Measurements from ENCODE around the gene CPNE7. TPM values are rescaled to one million over a fixed set of nuclear protein-coding genes. Genes with fewer than 3 reads are reported as not detected.

Gene CPNE7
- total and polyA plus RNA-seq, 2 of the 13 experiments (the other 11 are each of a cell fraction or from before 2014, with no cell fraction given) = 0.59 TPM; not detected in 1

DNA sequence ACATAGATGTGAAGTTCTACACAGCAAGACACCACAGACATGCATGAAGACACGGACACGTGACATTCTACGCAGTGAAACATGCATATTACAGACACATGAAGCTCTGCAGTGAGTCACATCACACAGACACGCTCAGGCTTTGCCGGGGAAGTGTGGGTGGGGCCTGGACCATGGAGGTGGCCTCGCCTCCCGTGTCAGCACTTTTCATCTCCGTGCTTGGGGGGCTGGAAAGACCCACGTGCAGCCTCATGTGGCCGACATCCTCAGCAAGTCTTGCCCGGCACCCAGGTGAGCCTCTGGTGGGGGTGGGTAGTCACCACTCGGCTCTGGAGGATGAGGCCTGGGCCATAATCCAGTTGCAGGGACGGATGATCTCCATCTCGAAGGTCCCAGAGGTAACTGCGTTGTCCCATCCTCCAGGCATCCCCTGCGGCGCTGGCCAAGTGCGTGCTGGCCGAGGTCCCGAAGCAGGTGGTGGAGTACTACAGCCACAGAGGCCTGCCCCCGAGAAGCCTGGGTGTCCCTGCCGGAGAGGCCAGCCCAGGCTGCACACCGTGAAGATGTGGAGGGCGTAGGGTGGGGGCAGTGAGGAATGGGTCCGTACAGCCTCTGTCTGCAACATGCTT is 20.6 kb downstream of the CPNE7 start:
- ATAC-seq = peak; percentile 8
- H3K9ac ChIP-seq (ENCODE audit: insufficient read depth, low read depth, low read length) = no peak overlapping the region
- no peaks in the 10 kb centered on the region for H3K79me2 ChIP-seq (ENCODE audit: insufficient read depth, low read length)
- DNase-seq (ENCODE audit: low spot score) = no peak
- peaks cover 12 to 30% of the 10 kb centered on the region in 2 experiments; a peak in 4 of 5 replicates for H3K27me3 ChIP-seq (ENCODE audit: control insufficient read depth in 1 of 2, insufficient read depth in 2 of 2, low read length in 2 of 2)
- in situ Hi-C loops (cut with HindIII; ENCODE audit: extremely low pct_ligation_motif_present, low pct_unique_long_range_greater_than_20kb) = no loop called here
- H2AFZ ChIP-seq (ENCODE audit: low read length) = no peak overlapping the region
- no peaks in the 10 kb centered on the region for H4K20me1 ChIP-seq (ENCODE audit: insufficient read depth, low read length)
- no peaks in the 10 kb centered on the region for H3K9me3 ChIP-seq (ENCODE audit: low read length)
- H3K4me2 ChIP-seq (ENCODE audit: low read depth, low read length) = no peak overlapping the region
- FAIRE-seq = no peak
- no peaks in the 10 kb centered on the region for H3K36me3 ChIP-seq (replicated peaks in 1 of 2; ENCODE audit: control insufficient read depth in 1 of 2, insufficient read depth in 2 of 2, low read length in 2 of 2)
- no TSS peak for BruUV-seq (replicated peaks)
- no peak overlapping the region for H3K27ac ChIP-seq (ENCODE audit: extremely low read length, insufficient read depth, low read length)
- peaks cover 16% of the 10 kb centered on the region for H3K4me1 ChIP-seq (ENCODE audit: insufficient read depth, low read length)
- H3K4me3 ChIP-seq (replicated peaks in 1 of 3; ENCODE audit: insufficient read depth in 1 of 3, low read depth in 2 of 3, low read length in 3 of 3) = no peak overlapping the region
- intact Hi-C loops (cut with micrococcal nuclease; ENCODE audit: unreplicated experiment) = no loop called here
- ChIA-PET CTCF (ENCODE audit: low intra/inter-chr PET ratio, low total read pairs) (no interaction called here), POLR2A (no interaction called here)
- 49% methylated on average over 10 of the region's 25 CpGs for WGBS (ENCODE audit: low lambda C conversion rate)
- TF ChIP-seq ZNF274 (CRISPR knock-in tag; IDR thresholded peaks at IDR 0.05) (no peak), ZBTB3 (CRISPR knock-in tag; IDR thresholded peaks at IDR 0.05; ENCODE audit: borderline replicate concordance, low read depth) (no peak), ZNF672 (CRISPR knock-in tag; IDR thresholded peaks at IDR 0.05) (no peak), NONO (IDR thresholded peaks at IDR 0.05) (no peak), NONO (CRISPR knock-in tag; conservative IDR thresholded peaks at IDR 0.05) (no peak), MAFF (IDR thresholded peaks at IDR 0.05; ENCODE audit: low read depth, low read length) (0 out of 2 replicates have a peak, but pooled peaks have one; percentile 3), ZNF549 (CRISPR knock-in tag; IDR thresholded peaks at IDR 0.05) (no peak), RAD51 (IDR thresholded peaks at IDR 0.05; ENCODE audit: borderline replicate concordance) (peak; percentile 42; the same call in 1 of the 2 replicates), RFX1 (IDR thresholded peaks at IDR 0.05) (no peak), FOXJ3 (CRISPR knock-in tag; IDR thresholded peaks at IDR 0.05; ENCODE audit: borderline replicate concordance) (no peak), ZNF513 (CRISPR knock-in tag; conservative IDR thresholded peaks at IDR 0.05) (no peak), MAFK (conservative IDR thresholded peaks at IDR 0.05 in 1 of 2, IDR thresholded peaks at IDR 0.05 in 1 of 2; ENCODE audit: low read length in 2 of 2) (peak; percentile 23 to 35; a peak in 3 of 4 replicates), PHB2 (IDR thresholded peaks at IDR 0.05; ENCODE audit: partially characterized antibody) (no peak), ZNF280B (CRISPR knock-in tag; IDR thresholded peaks at IDR 0.05; ENCODE audit: borderline replicate concordance) (0 out of 2 replicates have a peak, but pooled peaks have one; percentile 4), SIX4 (CRISPR knock-in tag; IDR thresholded peaks at IDR 0.05) (no peak)
- TF ChIP-seq, protein P1, sequence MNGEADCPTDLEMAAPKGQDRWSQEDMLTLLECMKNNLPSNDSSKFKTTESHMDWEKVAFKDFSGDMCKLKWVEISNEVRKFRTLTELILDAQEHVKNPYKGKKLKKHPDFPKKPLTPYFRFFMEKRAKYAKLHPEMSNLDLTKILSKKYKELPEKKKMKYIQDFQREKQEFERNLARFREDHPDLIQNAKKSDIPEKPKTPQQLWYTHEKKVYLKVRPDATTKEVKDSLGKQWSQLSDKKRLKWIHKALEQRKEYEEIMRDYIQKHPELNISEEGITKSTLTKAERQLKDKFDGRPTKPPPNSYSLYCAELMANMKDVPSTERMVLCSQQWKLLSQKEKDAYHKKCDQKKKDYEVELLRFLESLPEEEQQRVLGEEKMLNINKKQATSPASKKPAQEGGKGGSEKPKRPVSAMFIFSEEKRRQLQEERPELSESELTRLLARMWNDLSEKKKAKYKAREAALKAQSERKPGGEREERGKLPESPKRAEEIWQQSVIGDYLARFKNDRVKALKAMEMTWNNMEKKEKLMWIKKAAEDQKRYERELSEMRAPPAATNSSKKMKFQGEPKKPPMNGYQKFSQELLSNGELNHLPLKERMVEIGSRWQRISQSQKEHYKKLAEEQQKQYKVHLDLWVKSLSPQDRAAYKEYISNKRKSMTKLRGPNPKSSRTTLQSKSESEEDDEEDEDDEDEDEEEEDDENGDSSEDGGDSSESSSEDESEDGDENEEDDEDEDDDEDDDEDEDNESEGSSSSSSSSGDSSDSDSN (CRISPR knock-in tag; IDR thresholded peaks at IDR 0.05) = 0 out of 2 replicates have a peak, but pooled peaks have one; percentile 6
- TF ChIP-seq, protein P2, sequence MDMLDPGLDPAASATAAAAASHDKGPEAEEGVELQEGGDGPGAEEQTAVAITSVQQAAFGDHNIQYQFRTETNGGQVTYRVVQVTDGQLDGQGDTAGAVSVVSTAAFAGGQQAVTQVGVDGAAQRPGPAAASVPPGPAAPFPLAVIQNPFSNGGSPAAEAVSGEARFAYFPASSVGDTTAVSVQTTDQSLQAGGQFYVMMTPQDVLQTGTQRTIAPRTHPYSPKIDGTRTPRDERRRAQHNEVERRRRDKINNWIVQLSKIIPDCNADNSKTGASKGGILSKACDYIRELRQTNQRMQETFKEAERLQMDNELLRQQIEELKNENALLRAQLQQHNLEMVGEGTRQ (IDR thresholded peaks at IDR 0.05; ENCODE audit: low read depth, low read length) = peak; percentile 30; the same call in 1 of the 2 replicates
- TF ChIP-seq, protein P2 (CRISPR knock-in tag; IDR thresholded peaks at IDR 0.05; ENCODE audit: borderline replicate concordance) = no peak

Measured in HepG2 (cell line).